IPS-20b (cell line): ENCODE results near the gene PTPN23.

Source experiments
- H3K27ac ChIP-seq: one replicate; pipeline ENCODE4 v1.5.1; 2013; ENCODE audit warnings: low read length
- H3K27me3 ChIP-seq: 2 replicates; pipeline ENCODE4 v1.6.1; 2013; ENCODE audit warnings: mild to moderate bottlenecking, low read length, inconsistent platforms; ENCODE audit not compliant: insufficient read depth
- H3K36me3 ChIP-seq: 2 replicates; pipeline ENCODE4 v1.6.1; 2013; ENCODE audit warnings: low read depth, mild to moderate bottlenecking, inconsistent platforms, low read length, moderate library complexity; ENCODE audit not compliant: insufficient read depth
- H3K4me1 ChIP-seq: 2 replicates; pipeline ENCODE4 v1.6.1; 2013; ENCODE audit warnings: mild to moderate bottlenecking, control low read depth, inconsistent platforms, low read length, moderate library complexity; ENCODE audit not compliant: insufficient read depth
- H3K4me3 ChIP-seq: 2 replicates; pipeline ENCODE4 v1.5.1; 2013; ENCODE audit warnings: mild to moderate bottlenecking, low read length, inconsistent platforms
- H3K9ac ChIP-seq: 2 replicates; pipeline ENCODE4 v1.6.1; 2013; ENCODE audit warnings: low read depth, mild to moderate bottlenecking, inconsistent platforms, low read length, moderate library complexity
- H3K9me3 ChIP-seq: 2 replicates; pipeline ENCODE4 v1.6.1; 2013; ENCODE audit warnings: mild to moderate bottlenecking, low read depth, low read length, inconsistent platforms; ENCODE audit not compliant: insufficient read depth

Gene PTPN23

DNA sequence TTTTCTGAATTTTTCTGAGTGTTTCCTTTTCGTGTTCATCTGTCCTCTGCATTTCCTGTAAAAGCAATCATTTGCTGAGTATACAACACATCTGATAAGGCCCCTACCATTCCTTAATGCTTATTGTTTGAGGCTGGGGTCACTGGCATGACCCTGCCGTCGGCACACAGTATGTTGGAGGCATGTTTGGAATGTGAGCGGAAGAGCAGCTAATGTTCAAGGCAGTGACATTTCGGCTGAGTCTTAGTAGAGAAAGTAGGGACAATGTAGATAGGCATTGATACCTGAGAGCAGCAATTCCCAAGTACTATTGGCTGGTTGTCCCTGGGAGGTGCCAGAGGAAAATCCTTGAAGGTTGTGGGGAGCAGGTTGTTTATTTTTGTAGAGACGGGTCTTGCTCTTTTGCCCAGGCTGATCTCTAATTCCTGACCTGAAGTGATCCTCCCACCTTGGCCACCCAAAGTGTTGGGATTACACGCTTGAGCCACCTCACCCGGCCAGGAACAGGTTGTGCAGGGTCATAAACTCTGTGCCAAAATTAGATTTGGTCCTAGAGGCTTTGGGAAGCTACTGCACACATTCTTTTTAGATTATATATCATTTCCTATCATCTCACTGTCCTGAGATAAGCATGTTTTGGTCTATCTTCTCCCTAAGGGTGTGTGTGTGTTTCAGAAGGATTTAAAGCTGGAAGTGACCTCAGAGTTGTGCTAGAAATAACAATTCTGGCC, 13.5 kb downstream of the PTPN23 start:
- Histone ChIP-seq H3K27me3 (no peaks in the 10 kb centered on the region), H3K4me3 (no peak overlapping the region), H3K27ac (no peak overlapping the region), H3K9ac (no peak overlapping the region), H3K9me3 (no peaks in the 10 kb centered on the region), H3K4me1 (no peaks in the 10 kb centered on the region), H3K36me3 (peaks cover 15% of the 10 kb centered on the region)

GRCh38 chr3:47394881-47395280, 14.1 kb downstream of the PTPN23 start:
- no peak overlapping the region for H3K4me3 ChIP-seq
- H3K27ac ChIP-seq, result no peak overlapping the region
- no peak overlapping the region for H3K9ac ChIP-seq
- H3K27me3 ChIP-seq, result no peaks in the 10 kb centered on the region
- H3K4me1 ChIP-seq, result no peaks in the 10 kb centered on the region
- peaks cover 18% of the 10 kb centered on the region for H3K36me3 ChIP-seq
- no peaks in the 10 kb centered on the region for H3K9me3 ChIP-seq

- no peak overlapping the region for H3K27ac ChIP-seq
- H3K9me3 ChIP-seq, result no peaks in the 10 kb centered on the region
- peaks cover 26% of the 10 kb centered on the region for H3K36me3 ChIP-seq
- H3K9ac ChIP-seq, result no peak overlapping the region
- H3K4me3 ChIP-seq, result no peak overlapping the region
- H3K4me1 ChIP-seq, result no peaks in the 10 kb centered on the region
- no peaks in the 10 kb centered on the region for H3K27me3 ChIP-seq
Observed at GRCh38 chr3:47398228-47398627, 17.4 kb downstream of the PTPN23 start.

- no peak overlapping the region for H3K4me3 ChIP-seq
- no peaks in the 10 kb centered on the region for H3K4me1 ChIP-seq
- H3K9me3 ChIP-seq, result no peaks in the 10 kb centered on the region
- H3K36me3 ChIP-seq, result peaks cover 26% of the 10 kb centered on the region
- no peaks in the 10 kb centered on the region for H3K27me3 ChIP-seq
- H3K9ac ChIP-seq, result no peak overlapping the region
- no peak overlapping the region for H3K27ac ChIP-seq
Observed at GRCh38 chr3:47399016-47399415, 18.2 kb downstream of the PTPN23 start.

DNA sequence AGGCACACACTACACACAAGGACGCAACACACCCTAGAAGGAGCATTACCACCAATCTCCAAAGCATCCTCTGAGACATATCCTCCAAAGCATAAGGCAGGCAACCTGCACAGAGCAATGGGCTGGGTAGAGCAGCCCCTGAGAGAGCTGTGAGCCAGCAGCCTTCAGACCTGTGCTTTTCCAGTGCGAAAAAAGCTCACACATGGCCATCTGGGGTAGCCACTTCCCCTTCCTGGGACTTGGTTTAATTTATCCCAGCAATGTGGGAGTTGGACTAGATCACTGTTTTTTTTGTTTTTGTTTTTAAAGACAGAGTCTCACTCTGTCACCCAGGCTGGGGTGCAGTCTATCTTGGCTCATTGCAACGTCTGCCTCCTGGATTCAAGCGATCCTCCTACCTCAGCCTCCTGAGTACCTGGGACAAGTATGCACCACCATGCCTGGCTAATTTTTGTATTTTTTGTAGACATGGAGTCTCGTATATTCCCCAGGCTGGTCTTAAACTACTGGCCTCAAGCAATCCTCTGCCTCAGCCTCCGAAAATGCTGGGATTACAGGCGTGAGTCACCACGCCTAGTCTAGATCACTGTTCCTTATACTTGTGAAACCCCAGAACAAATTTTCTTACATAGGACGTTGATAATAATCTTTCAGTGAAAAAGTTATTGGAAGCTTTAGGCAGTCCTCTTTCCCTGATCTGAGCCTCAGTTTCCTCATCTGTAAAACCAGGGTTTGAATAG, 18.9 kb downstream of the PTPN23 start:
- Histone ChIP-seq H3K36me3 (peaks cover 26% of the 10 kb centered on the region), H3K4me3 (no peak overlapping the region), H3K9me3 (no peaks in the 10 kb centered on the region), H3K27ac (no peak overlapping the region), H3K9ac (no peak overlapping the region), H3K4me1 (no peaks in the 10 kb centered on the region), H3K27me3 (no peaks in the 10 kb centered on the region)

GRCh38 chr3:47404431-47404876, 23.6 kb downstream of the PTPN23 start:
- no peak overlapping the region for H3K9ac ChIP-seq
- H3K27ac ChIP-seq, result no peak overlapping the region
- H3K9me3 ChIP-seq, result no peaks in the 10 kb centered on the region
- peaks cover 32% of the 10 kb centered on the region for H3K36me3 ChIP-seq
- no peaks in the 10 kb centered on the region for H3K4me1 ChIP-seq
- H3K4me3 ChIP-seq, result no peak overlapping the region
- no peaks in the 10 kb centered on the region for H3K27me3 ChIP-seq

GRCh38 chr3:47404955-47405790, 24.4 kb downstream of the PTPN23 start:
- peaks cover 37% of the 10 kb centered on the region for H3K36me3 ChIP-seq
- no peak overlapping the region for H3K4me3 ChIP-seq
- H3K9ac ChIP-seq, result no peak overlapping the region
- H3K27ac ChIP-seq, result no peak overlapping the region
- no peaks in the 10 kb centered on the region for H3K4me1 ChIP-seq
- no peaks in the 10 kb centered on the region for H3K9me3 ChIP-seq
- no peaks in the 10 kb centered on the region for H3K27me3 ChIP-seq

DNA sequence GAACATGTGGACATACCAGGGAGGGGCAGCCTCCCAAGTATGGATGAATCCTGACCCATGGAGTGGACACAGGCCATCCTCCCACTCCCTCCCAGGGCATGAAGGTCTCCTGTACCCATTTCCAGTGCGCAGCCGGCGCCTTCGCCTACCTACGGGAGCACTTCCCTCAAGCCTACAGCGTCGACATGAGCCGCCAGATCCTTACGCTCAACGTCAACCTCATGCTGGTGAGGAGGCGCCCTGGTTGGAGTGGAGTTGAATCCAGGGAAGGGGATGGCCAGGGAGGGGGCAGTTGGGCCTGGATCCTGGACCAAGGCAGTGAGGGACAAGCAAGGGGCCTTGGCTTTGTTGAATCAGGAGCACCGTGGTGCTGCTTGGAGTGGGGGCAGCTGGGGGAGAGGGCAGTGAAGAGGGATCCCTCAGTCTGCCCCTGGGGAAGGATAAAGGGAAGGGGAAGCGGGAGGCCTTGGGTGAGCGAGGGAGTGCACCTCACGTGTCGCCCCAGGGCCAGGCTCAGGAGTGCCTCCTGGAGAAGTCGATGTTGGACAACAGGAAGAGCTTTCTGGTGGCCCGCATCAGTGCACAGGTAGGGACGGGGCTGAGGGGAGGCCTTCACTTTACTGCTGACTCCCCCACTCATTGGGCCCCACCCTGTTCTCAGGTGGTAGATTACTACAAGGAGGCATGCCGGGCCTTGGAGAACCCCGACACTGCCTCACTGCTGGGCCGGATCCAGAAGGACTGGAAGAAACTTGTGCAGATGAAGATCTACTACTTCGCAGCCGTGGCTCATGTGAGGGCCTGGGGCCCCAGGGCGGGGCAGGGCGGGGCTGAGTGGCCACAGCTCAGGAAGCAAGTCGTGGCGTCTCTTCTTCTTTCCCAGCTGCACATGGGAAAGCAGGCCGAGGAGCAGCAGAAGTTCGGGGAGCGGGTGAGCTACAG, 25.3 kb downstream of the PTPN23 start:
- H3K27me3 ChIP-seq, result no peaks in the 10 kb centered on the region
- peaks cover 40% of the 10 kb centered on the region for H3K36me3 ChIP-seq
- H3K4me3 ChIP-seq, result no peak overlapping the region
- H3K9me3 ChIP-seq, result no peaks in the 10 kb centered on the region
- H3K27ac ChIP-seq, result no peak overlapping the region
- H3K4me1 ChIP-seq, result no peaks in the 10 kb centered on the region
- H3K9ac ChIP-seq, result no peak overlapping the region

GRCh38 chr3:47406762-47407149, 25.9 kb downstream of the PTPN23 start:
- H3K36me3 ChIP-seq, result peaks cover 41% of the 10 kb centered on the region
- H3K27ac ChIP-seq, result no peak overlapping the region
- no peak overlapping the region for H3K9ac ChIP-seq
- no peaks in the 10 kb centered on the region for H3K9me3 ChIP-seq
- no peaks in the 10 kb centered on the region for H3K27me3 ChIP-seq
- H3K4me1 ChIP-seq, result no peaks in the 10 kb centered on the region
- H3K4me3 ChIP-seq, result no peak overlapping the region

DNA sequence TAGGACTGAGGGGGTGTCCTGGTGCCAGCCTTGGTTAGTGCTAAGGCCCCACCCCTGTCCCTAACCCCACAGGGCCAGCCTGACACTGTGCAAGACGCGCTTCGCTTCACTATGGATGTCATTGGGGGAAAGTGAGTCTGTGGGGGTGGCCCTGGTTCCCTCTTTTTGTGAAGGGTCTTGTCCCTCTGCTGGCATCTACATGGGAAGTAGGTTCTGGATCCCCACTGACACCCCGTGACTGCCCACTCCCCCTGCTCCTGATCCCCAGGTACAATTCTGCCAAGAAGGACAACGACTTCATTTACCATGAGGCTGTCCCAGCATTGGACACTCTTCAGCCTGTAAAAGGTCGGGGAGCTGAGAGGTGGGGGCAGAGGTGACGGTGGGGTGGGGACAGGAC, 26.4 kb downstream of the PTPN23 start:
- Histone ChIP-seq H3K27ac (no peak overlapping the region), H3K4me3 (no peak overlapping the region), H3K4me1 (no peaks in the 10 kb centered on the region), H3K36me3 (peaks cover 45% of the 10 kb centered on the region), H3K27me3 (no peaks in the 10 kb centered on the region), H3K9ac (no peak overlapping the region), H3K9me3 (no peaks in the 10 kb centered on the region)
